H1 (cell line): ENCODE measurements around the gene UHMK1. TPM values are rescaled to one million over a fixed set of nuclear protein-coding genes. Genes with fewer than 3 reads are reported as not detected.

ENCODE experiments used
- CTCF ChIA-PET: fragments of 300-600 bp; sonication (Branson Sonifier 250); formaldehyde crosslinking; loops from one replicate; lab custom pipeline; 2021; ENCODE audit not compliant: partially characterized antibody; lab: Charles Lee
- POLR2A ChIA-PET: fragments of 300-600 bp; sonication (Branson Sonifier 250); formaldehyde crosslinking; loops from one replicate; lab custom pipeline; 2021; ENCODE audit warnings: inconsistent platforms; ENCODE audit not compliant: partially characterized antibody; lab: Charles Lee
- DNase-seq, 2 experiments: peaks; one replicate each; pipeline versions ENCODE4 v3.0.0 to v3.0.0-alpha.2; 2010 to 2022; ENCODE audit warnings: low spot score in 2 of 2, low read depth in 1 of 2, mixed read lengths in 1 of 2
- FAIRE-seq: peaks from 2 replicates; lab custom pipeline; 2011; peaks lifted over from hg19 to GRCh38; lab: Jason Lieb, UNC
- H2AFZ ChIP-seq: 2 replicates; pipeline ENCODE4 v1.8.1; 2012; ENCODE audit warnings: low read length, inconsistent platforms
- H2AK5ac ChIP-seq: 2 replicates; pipeline ENCODE4 v1.6.1; 2013; ENCODE audit warnings: low read depth, low read length
- H2BK120ac ChIP-seq: replicated peaks from 2 replicates; pipeline ENCODE3; 2013; ENCODE audit warnings: low read depth, low read length, inconsistent platforms
- H2BK12ac ChIP-seq: 2 replicates; pipeline ENCODE4 v1.6.1; 2013; ENCODE audit warnings: low read depth, low read length
- H2BK15ac ChIP-seq: 2 replicates; pipeline ENCODE4 v1.6.1; 2013; ENCODE audit warnings: low read length
- H2BK20ac ChIP-seq: 2 replicates; pipeline ENCODE4 v1.6.1; 2013; ENCODE audit warnings: low read length
- H2BK5ac ChIP-seq: 2 replicates; pipeline ENCODE4 v1.6.1; 2013; ENCODE audit warnings: low read depth, low read length
- H3K14ac ChIP-seq: 2 replicates; pipeline ENCODE4 v1.6.1; 2013; ENCODE audit warnings: inconsistent platforms; ENCODE audit not compliant: insufficient read length
- H3K18ac ChIP-seq: 2 replicates; pipeline ENCODE4 v1.6.1; 2013; ENCODE audit warnings: low read length; ENCODE audit errors: extremely low read depth
- H3K23ac ChIP-seq: 2 replicates; pipeline ENCODE4 v1.6.1; 2013; ENCODE audit warnings: inconsistent platforms; ENCODE audit not compliant: insufficient read length
- H3K23me2 ChIP-seq: 2 replicates; pipeline ENCODE4 v1.6.1; 2013; ENCODE audit warnings: low read depth, low read length
- H3K27ac ChIP-seq: 2 replicates; pipeline ENCODE4 v1.6.1; 2011; ENCODE audit warnings: low read depth, low read length, inconsistent platforms
- H3K27me3 ChIP-seq, 4 experiments: replicated peaks in 1 of 4; 1 replicate in 1 of 4; 2 replicates in 3 of 4; pipeline versions ENCODE4 v1.6.1 to v1.8.1; 2011 to 2013; ENCODE audit warnings: low read length in 3 of 4, mild to moderate bottlenecking in 3 of 4, inconsistent platforms in 2 of 4, mixed read lengths in 2 of 4, moderate library complexity in 1 of 4; ENCODE audit not compliant: control insufficient read depth in 3 of 4, insufficient read depth in 3 of 4; ENCODE audit errors: extremely low read depth in 1 of 4
- H3K36me3 ChIP-seq, 4 experiments: 2 replicates each; pipeline versions ENCODE4 v1.6.1 to v1.8.1; 2011 to 2013; ENCODE audit warnings: mild to moderate bottlenecking in 4 of 4, low read length in 3 of 4, moderate library complexity in 2 of 4, control low read depth in 1 of 4, inconsistent platforms in 1 of 4; ENCODE audit not compliant: insufficient read depth in 4 of 4, control insufficient read depth in 2 of 4
- H3K4ac ChIP-seq: replicated peaks from 2 replicates; pipeline ENCODE3; 2013; ENCODE audit warnings: low read length, low read depth, mixed read lengths, inconsistent platforms; ENCODE audit not compliant: insufficient read length
- H3K4me1 ChIP-seq, 4 experiments: replicated peaks in 1 of 4; 1 replicate in 1 of 4; 2 replicates in 3 of 4; pipeline versions ENCODE4 v1.6.1 to v1.8.1; 2011 to 2013; ENCODE audit warnings: low read length in 3 of 4, inconsistent platforms in 2 of 4, mixed read lengths in 1 of 4; ENCODE audit not compliant: insufficient read depth in 4 of 4, control insufficient read depth in 3 of 4
- H3K4me2 ChIP-seq, 2 experiments: 2 replicates each; pipeline versions ENCODE4 v1.6.1 to v1.8.1; 2011 to 2013; ENCODE audit warnings: low read depth in 2 of 2, low read length in 2 of 2, control low read depth in 1 of 2, inconsistent platforms in 1 of 2, mild to moderate bottlenecking in 1 of 2; ENCODE audit not compliant: insufficient read depth in 1 of 2
- H3K4me3 ChIP-seq, 4 experiments: fragments of 200-600, 300-600 bp in 1 of 4; sonication (generic), shearing (Covaris generic), sonication (Bioruptor Twin) in 1 of 4; 2 replicates each; pipeline versions ENCODE4 v1.5.1 to v1.8.1; 2011 to 2016; ENCODE audit warnings: low read length in 4 of 4, low read depth in 3 of 4, control low read depth in 2 of 4, inconsistent platforms in 2 of 4, mild to moderate bottlenecking in 2 of 4, mixed read lengths in 1 of 4, moderate library complexity in 1 of 4; ENCODE audit not compliant: insufficient read depth in 2 of 4; ENCODE audit errors: extremely low read depth in 1 of 4
- H3K56ac ChIP-seq: replicated peaks from 2 replicates; pipeline ENCODE3; 2013; ENCODE audit warnings: low read depth, mild to moderate bottlenecking, mixed read lengths, low read length, inconsistent platforms; ENCODE audit not compliant: insufficient read length
- H3K79me1 ChIP-seq: 2 replicates; pipeline ENCODE4 v1.6.1; 2013; ENCODE audit warnings: low read depth, low read length, control low read depth
- H3K79me2 ChIP-seq, 2 experiments: 2 replicates each; pipeline versions ENCODE4 v1.6.1 to v1.8.1; 2012 to 2013; ENCODE audit warnings: low read length in 2 of 2, mild to moderate bottlenecking in 2 of 2, inconsistent platforms in 1 of 2; ENCODE audit not compliant: insufficient read depth in 2 of 2, control insufficient read depth in 1 of 2
- H3K9ac ChIP-seq, 4 experiments: replicated peaks in 1 of 4; 1 replicate in 1 of 4; 2 replicates in 3 of 4; pipeline versions ENCODE4 v1.6.1 to v1.8.1; 2011 to 2013; ENCODE audit warnings: low read depth in 3 of 4, low read length in 3 of 4, control low read depth in 2 of 4, mild to moderate bottlenecking in 2 of 4, moderate library complexity in 2 of 4, inconsistent platforms in 1 of 4; ENCODE audit errors: extremely low read depth in 1 of 4
- H3K9me3 ChIP-seq, 2 experiments: 2 replicates each; pipeline versions ENCODE4 v1.6.1 to v1.8.1; 2012 to 2013; ENCODE audit warnings: mild to moderate bottlenecking in 2 of 2, moderate library complexity in 2 of 2, control low read depth in 1 of 2, inconsistent platforms in 1 of 2, low read depth in 1 of 2, low read length in 1 of 2, mixed read lengths in 1 of 2; ENCODE audit not compliant: insufficient read depth in 2 of 2
- H4K20me1 ChIP-seq, 2 experiments: replicated peaks in 1 of 2; 2 replicates each; pipeline versions ENCODE3 to v1.8.1; 2011 to 2013; ENCODE audit warnings: inconsistent platforms in 2 of 2, low read length in 2 of 2, mild to moderate bottlenecking in 1 of 2; ENCODE audit not compliant: insufficient read depth in 2 of 2, control insufficient read depth in 1 of 2
- H4K5ac ChIP-seq: 2 replicates; pipeline ENCODE4 v1.6.1; 2013; ENCODE audit warnings: low read length, low read depth, mixed read lengths, inconsistent platforms; ENCODE audit not compliant: insufficient read length
- H4K8ac ChIP-seq: 2 replicates; pipeline ENCODE4 v1.8.0; 2013; ENCODE audit warnings: mild to moderate bottlenecking, moderate library complexity, low read length, inconsistent platforms; ENCODE audit not compliant: insufficient read depth; ENCODE audit errors: extremely low read depth
- H4K91ac ChIP-seq: replicated peaks from 2 replicates; pipeline ENCODE3; 2013; ENCODE audit warnings: low read length, mixed read lengths, inconsistent platforms; ENCODE audit not compliant: insufficient read length
- BCL11A ChIP-seq, 2 experiments: IDR thresholded peaks; one replicate each; pipeline ENCODE4 v1.6.1; 2011; ENCODE audit warnings: low read depth in 2 of 2, low read length in 2 of 2, mild to moderate bottlenecking in 2 of 2
- KDM1A ChIP-seq: fragments of 200-600, 300-600 bp; sonication (generic); IDR thresholded peaks from 2 replicates; pipeline ENCODE4 v1.7.1; 2016; ENCODE audit warnings: mild to moderate bottlenecking, low read length, borderline replicate concordance
- POLR2AphosphoS5 ChIP-seq: IDR thresholded peaks from 2 replicates; pipeline ENCODE4 v1.6.1; 2011; ENCODE audit warnings: low read depth, low read length
- POU5F1 ChIP-seq: IDR thresholded peaks from 2 replicates; pipeline ENCODE4 v1.6.1; 2011; ENCODE audit warnings: low read depth, mild to moderate bottlenecking, low read length, moderate library complexity
- RBBP5 ChIP-seq: IDR thresholded peaks from 2 replicates; pipeline ENCODE4 v1.7.1; 2012; ENCODE audit warnings: low read depth, mild to moderate bottlenecking, inconsistent platforms, low read length, moderate library complexity, borderline replicate concordance
- RFX5 ChIP-seq: IDR thresholded peaks from 2 replicates; pipeline ENCODE4 v1.6.1; 2011; ENCODE audit warnings: low read depth, low read length, improper control_type of control experiment, borderline replicate concordance
- SAP30 ChIP-seq: fragments of 300-600 bp; sonication (generic); IDR thresholded peaks from 2 replicates; pipeline ENCODE4 v1.7.1; 2012; ENCODE audit warnings: low read length, moderate library complexity, mild to moderate bottlenecking, inconsistent platforms; ENCODE audit not compliant: insufficient read depth, insufficient replicate concordance
- SIN3A ChIP-seq, 2 experiments: IDR thresholded peaks in 1 of 2; conservative IDR thresholded peaks in 1 of 2; 2 replicates each; pipeline ENCODE4 v1.6.1; 2011 to 2012; ENCODE audit warnings: low read length in 2 of 2, improper control_type of control experiment in 1 of 2, low read depth in 1 of 2, mild to moderate bottlenecking in 1 of 2
- SP2 ChIP-seq: IDR thresholded peaks from 2 replicates; pipeline ENCODE4 v1.6.1; 2012; ENCODE audit warnings: mild to moderate bottlenecking, low read length, inconsistent platforms
- WGBS, 2 experiments: shearing (Covaris generic) in 1 of 2; methylation state at CpG; one replicate each; pipeline versions ENCODE4 v1.1.6 to v1.1.7; 2013 to 2015; ENCODE audit warnings: low lambda C conversion rate in 2 of 2, mixed read lengths in 2 of 2, inconsistent platforms in 1 of 2, low coverage in 1 of 2, missing lambda C conversion rate in 1 of 2; ENCODE audit not compliant: insufficient replicate concordance in 2 of 2, insufficient coverage in 1 of 2, insufficient read length in 1 of 2; ENCODE audit errors: extremely low coverage in 1 of 2, missing lambda C conversion rate in 1 of 2; 5-methylcytosine and 5-hydroxymethylcytosine counted together
- polyA plus RNA-seq, 7 experiments: library from polyadenylated mRNA; depleted of rRNA in 3 of 7; stranded (reverse) in 5 of 7; unstranded in 2 of 7; fragments of >200 nt in 5 of 7; fragments of 200-250 nt in 2 of 7; gene quantifications; 1 replicate in 5 of 7; 2 replicates in 1 of 7; 4 replicates in 1 of 7; pipeline versions ENCODE4 v1.2.1 to v1.2.3, GENCODE V29; 2011 to 2013; ENCODE audit warnings: missing spikeins in 2 of 7, mixed read lengths in 2 of 7
- total RNA-seq: library from RNA; stranded (reverse); fragmentation: NEBNext Ultra II Directional; extraction: Animal tissue kit (Norgen Biotek cat#: 25700); gene quantifications from 2 replicates; pipeline ENCODE4 v1.2.1, GENCODE V29; 2021

Gene UHMK1
- total and polyA plus RNA-seq, 2 of the 8 experiments (the other 6 are each of a cell fraction or from before 2014, with no cell fraction given): 4.6 to 16.1 TPM

DNA sequence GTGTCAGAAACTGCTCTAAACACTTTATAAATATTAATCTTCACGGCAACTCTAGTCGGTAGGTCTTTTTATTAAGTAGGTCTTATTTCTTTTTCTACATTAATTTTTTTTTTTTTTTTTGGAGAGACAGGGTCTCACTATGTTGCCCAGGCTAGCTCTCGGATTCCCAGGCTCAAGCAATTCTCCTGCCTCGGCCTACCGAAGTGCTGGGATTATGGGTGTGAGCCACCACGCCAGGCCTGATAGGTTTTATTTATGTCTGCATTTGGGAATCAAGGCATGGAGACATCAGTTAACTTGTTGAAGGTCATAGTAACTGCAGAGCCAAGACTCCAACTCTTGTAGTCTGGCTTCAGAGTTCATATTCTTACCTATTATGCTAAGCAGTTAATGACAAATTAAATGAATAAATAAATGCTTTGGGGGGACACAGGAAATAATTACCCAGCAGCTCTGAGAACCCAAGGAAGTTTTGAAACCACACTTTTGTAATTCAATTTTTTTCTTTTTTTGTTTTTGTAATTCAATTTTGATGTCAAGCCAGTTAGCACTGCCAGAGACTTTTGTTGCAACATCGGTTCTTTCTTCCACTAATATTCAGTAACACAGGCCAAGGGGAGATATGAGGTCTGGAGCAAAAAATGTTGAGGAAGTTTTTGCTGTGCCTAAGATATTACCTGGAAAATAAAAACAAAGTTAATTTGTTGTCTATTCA, 54.5 kb downstream of the UHMK1 start:
- no peaks in the 10 kb centered on the region for H3K9me3 ChIP-seq
- no peak for FAIRE-seq
- H3K23ac ChIP-seq: no peak overlapping the region
- H3K4me1 ChIP-seq: no peaks in the 10 kb centered on the region
- no peaks in the 10 kb centered on the region for H3K23me2 ChIP-seq
- H3K36me3 ChIP-seq: no peaks in the 10 kb centered on the region
- TF ChIP-seq KDM1A (no peak), SAP30 (no peak), POU5F1 (no peak), SIN3A (conservative IDR thresholded peaks at IDR 0.05 in 1 of 2, IDR thresholded peaks at IDR 0.05 in 1 of 2; ENCODE audit: low read depth in 1 of 2, low read length in 2 of 2) (no peak), RFX5 (no peak), BCL11A (IDR thresholded peaks at IDR 0.05; ENCODE audit: low read depth in 2 of 2, low read length in 2 of 2) (no peak), POLR2AphosphoS5 (no peak), RBBP5 (no peak), SP2 (no peak)
- TF ChIP-seq, all 59 proteins: peak for 0
- Histone ChIP-seq H3K4me2 (no peak overlapping the region), H3K4ac (no peak overlapping the region), H4K5ac (no peak overlapping the region), H2BK15ac (no peak overlapping the region), H3K79me2 (no peaks in the 10 kb centered on the region), H2BK12ac (no peak overlapping the region), H4K91ac (no peak overlapping the region), H2BK20ac (no peak overlapping the region), H3K56ac (no peak overlapping the region), H2BK5ac (no peak overlapping the region), H2AK5ac (no peak overlapping the region), H3K4me3 (no peak overlapping the region), H2AFZ (no peak overlapping the region), H4K20me1 (no peaks in the 10 kb centered on the region), H3K18ac (no peak overlapping the region), H3K14ac (no peak overlapping the region), H4K8ac (no peak overlapping the region), H3K27me3 (no peaks in the 10 kb centered on the region), H3K79me1 (no peaks in the 10 kb centered on the region), H3K27ac (no peak overlapping the region), H3K9ac (no peak overlapping the region), H2BK120ac (no peak overlapping the region)
- WGBS, 2 experiments: 81% methylated on average over 7 of the region's 7 CpGs; no CpG with 5 or more reads in 1 of the 2 experiments
- DNase-seq: no peak
- POLR2A ChIA-PET: no interaction called here
- CTCF ChIA-PET: interaction anchor here (0.6 kb wide), 1 partner anchor 248 kb away, joined by 4 read pairs; no protein-coding TSS in a partner anchor
